KMS-11 (cell line): Measurements from ENCODE around the gene BCL2A1.

ENCODE experiments used
- H2AFZ ChIP-seq: fragments of 200-600 bp; sonication (generic); 2 replicates; pipeline ENCODE4 v1.6.1; 2016; ENCODE audit warnings: antibody characterized with exemption, mixed run types, low read depth
- H3K27ac ChIP-seq: fragments of 200-600 bp; sonication (generic); 2 replicates; pipeline ENCODE4 v1.6.1; 2016; ENCODE audit warnings: mild to moderate bottlenecking, mixed run types
- H3K27me3 ChIP-seq: fragments of 200-600 bp; sonication (generic); 2 replicates; pipeline ENCODE4 v1.6.1; 2017; ENCODE audit warnings: mild to moderate bottlenecking, low read depth, mixed run types, moderate library complexity; ENCODE audit not compliant: insufficient read depth
- H3K36me3 ChIP-seq: fragments of 200-600 bp; sonication (generic); 2 replicates; pipeline ENCODE4 v1.6.1; 2017; ENCODE audit warnings: mild to moderate bottlenecking, mixed run types; ENCODE audit not compliant: insufficient read depth
- H3K4me1 ChIP-seq: fragments of 200-600 bp; sonication (generic); 2 replicates; pipeline ENCODE4 v1.6.1; 2016; ENCODE audit warnings: mild to moderate bottlenecking, low read depth, mixed run types; ENCODE audit not compliant: poor library complexity, severe bottlenecking
- H3K4me2 ChIP-seq: fragments of 200-600 bp; sonication (generic); 2 replicates; pipeline ENCODE4 v1.7.0; 2016; ENCODE audit warnings: mild to moderate bottlenecking, mixed run types
- H3K4me3 ChIP-seq: fragments of 200-600 bp; sonication (generic); IDR thresholded peaks from 2 replicates; pipeline ENCODE4 v1.6.1; 2017; ENCODE audit warnings: low read depth, low read length, mixed read lengths; ENCODE audit not compliant: insufficient read depth
- H3K79me2 ChIP-seq: fragments of 200-600 bp; sonication (generic); 2 replicates; pipeline ENCODE4 v1.6.1; 2016; ENCODE audit warnings: low read depth, mixed run types; ENCODE audit not compliant: insufficient read depth
- H3K9ac ChIP-seq: fragments of 200-600 bp; sonication (generic); 2 replicates; pipeline ENCODE4 v1.6.1; 2016; ENCODE audit warnings: mild to moderate bottlenecking, mixed run types
- H4K20me1 ChIP-seq: fragments of 200-600 bp; sonication (generic); 2 replicates; pipeline ENCODE4 v1.6.1; 2016; ENCODE audit warnings: mild to moderate bottlenecking, mixed run types; ENCODE audit not compliant: insufficient read depth
- TF ChIP-seq, protein P1 (sequence below): fragments of 200-600 bp; sonication (generic); conservative IDR thresholded peaks from 2 replicates; pipeline ENCODE4 v1.6.1; 2017; ENCODE audit warnings: low read depth, mild to moderate bottlenecking, antibody characterized with exemption, low read length, moderate library complexity, mixed read lengths

Gene BCL2A1

DNA sequence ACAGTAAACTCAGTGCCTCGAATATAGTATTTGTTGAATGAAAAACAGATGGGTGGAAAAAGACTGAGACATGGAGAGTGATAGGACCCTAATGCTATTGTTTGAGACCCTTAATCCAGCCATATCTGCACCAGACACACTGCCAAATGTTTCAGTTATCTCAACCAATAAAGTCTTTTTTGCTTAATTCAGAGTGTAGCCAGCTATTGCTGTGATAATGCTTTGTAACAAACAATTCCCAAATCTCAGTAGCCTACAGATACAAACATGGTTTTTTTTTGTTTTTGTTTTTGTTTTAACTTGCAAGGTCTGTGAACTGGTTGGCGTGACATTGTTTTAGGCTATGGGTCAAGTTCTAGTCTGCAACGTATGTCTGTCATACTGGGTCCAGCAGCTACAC is 17.0 kb upstream of the BCL2A1 start:
- Histone ChIP-seq H2AFZ (no peak overlapping the region), H3K27me3 (peaks cover 9% of the 10 kb centered on the region), H3K4me3 (no peak overlapping the region), H3K27ac (no peak overlapping the region), H3K4me1 (no peaks in the 10 kb centered on the region), H4K20me1 (no peaks in the 10 kb centered on the region), H3K36me3 (no peaks in the 10 kb centered on the region), H3K9ac (no peak overlapping the region), H3K79me2 (no peaks in the 10 kb centered on the region), H3K4me2 (no peak overlapping the region)
- TF ChIP-seq, protein P1, sequence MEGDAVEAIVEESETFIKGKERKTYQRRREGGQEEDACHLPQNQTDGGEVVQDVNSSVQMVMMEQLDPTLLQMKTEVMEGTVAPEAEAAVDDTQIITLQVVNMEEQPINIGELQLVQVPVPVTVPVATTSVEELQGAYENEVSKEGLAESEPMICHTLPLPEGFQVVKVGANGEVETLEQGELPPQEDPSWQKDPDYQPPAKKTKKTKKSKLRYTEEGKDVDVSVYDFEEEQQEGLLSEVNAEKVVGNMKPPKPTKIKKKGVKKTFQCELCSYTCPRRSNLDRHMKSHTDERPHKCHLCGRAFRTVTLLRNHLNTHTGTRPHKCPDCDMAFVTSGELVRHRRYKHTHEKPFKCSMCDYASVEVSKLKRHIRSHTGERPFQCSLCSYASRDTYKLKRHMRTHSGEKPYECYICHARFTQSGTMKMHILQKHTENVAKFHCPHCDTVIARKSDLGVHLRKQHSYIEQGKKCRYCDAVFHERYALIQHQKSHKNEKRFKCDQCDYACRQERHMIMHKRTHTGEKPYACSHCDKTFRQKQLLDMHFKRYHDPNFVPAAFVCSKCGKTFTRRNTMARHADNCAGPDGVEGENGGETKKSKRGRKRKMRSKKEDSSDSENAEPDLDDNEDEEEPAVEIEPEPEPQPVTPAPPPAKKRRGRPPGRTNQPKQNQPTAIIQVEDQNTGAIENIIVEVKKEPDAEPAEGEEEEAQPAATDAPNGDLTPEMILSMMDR, result no peak

DNA sequence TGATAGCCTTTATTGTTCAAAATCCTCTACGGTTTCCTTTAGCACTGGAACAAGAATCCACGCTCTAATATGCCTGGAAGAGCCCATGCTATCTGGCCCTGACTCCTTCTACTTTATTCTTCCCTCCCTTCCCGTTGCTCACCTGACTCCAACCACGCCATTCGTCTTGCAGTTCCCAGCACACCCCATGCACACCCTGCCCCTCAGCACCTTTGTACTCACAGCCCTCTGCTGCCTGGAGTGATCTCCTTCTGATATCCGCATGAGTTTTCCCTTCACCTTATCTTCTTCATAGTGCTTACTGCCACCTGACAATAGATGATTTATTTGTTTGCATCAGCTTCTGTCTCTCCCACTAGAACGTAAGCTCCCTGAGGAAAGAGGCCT is 16.6 kb upstream of the BCL2A1 start:
- Histone ChIP-seq H3K36me3 (no peaks in the 10 kb centered on the region), H3K79me2 (no peaks in the 10 kb centered on the region), H3K4me3 (no peak overlapping the region), H4K20me1 (no peaks in the 10 kb centered on the region), H3K4me2 (no peak overlapping the region), H3K27me3 (peaks cover 9% of the 10 kb centered on the region), H3K9ac (no peak overlapping the region), H2AFZ (no peak overlapping the region), H3K27ac (no peak overlapping the region), H3K4me1 (peaks cover 2% of the 10 kb centered on the region)
- TF ChIP-seq, protein P1, result no peak

DNA sequence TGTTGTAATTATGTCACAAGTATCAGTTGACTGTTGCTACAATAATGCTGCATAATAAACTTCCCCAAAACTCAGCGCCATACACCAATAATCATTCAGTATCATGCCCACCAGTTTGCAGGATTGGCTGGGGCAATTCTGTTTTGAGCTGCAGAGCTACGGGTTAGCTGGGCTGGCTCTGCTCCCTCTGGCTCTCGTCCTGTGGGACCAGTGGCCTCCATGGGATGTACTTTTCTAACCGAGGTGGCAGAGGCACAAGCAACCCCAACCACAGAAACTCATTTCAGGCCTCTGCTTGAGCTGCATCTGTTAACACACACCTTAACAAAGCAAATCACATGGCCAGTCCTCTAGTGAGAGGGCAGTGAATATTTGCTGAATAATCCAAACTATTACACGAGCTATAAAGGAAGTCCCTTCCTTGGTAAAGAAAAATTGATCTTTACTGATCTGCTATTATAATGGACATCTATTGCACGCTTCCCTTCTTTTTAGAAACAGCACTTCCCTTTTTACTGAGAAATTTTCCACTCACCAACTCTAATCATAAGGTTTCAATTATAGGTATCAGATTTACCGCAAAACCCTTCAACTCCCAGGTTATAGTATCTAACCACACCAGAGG is 10.9 kb upstream of the BCL2A1 start:
- Histone ChIP-seq H3K27ac (no peak overlapping the region; the same call in 1 of the 2 replicates), H3K79me2 (no peaks in the 10 kb centered on the region), H2AFZ (no peak overlapping the region), H3K4me3 (no peak overlapping the region), H3K4me1 (peaks cover 16% of the 10 kb centered on the region), H3K9ac (no peak overlapping the region), H3K4me2 (peak overlapping the region; percentile 55; the same call in 1 of the 2 replicates), H4K20me1 (no peaks in the 10 kb centered on the region), H3K36me3 (no peaks in the 10 kb centered on the region), H3K27me3 (peaks cover 9% of the 10 kb centered on the region)
- TF ChIP-seq, protein P1, result no peak

DNA sequence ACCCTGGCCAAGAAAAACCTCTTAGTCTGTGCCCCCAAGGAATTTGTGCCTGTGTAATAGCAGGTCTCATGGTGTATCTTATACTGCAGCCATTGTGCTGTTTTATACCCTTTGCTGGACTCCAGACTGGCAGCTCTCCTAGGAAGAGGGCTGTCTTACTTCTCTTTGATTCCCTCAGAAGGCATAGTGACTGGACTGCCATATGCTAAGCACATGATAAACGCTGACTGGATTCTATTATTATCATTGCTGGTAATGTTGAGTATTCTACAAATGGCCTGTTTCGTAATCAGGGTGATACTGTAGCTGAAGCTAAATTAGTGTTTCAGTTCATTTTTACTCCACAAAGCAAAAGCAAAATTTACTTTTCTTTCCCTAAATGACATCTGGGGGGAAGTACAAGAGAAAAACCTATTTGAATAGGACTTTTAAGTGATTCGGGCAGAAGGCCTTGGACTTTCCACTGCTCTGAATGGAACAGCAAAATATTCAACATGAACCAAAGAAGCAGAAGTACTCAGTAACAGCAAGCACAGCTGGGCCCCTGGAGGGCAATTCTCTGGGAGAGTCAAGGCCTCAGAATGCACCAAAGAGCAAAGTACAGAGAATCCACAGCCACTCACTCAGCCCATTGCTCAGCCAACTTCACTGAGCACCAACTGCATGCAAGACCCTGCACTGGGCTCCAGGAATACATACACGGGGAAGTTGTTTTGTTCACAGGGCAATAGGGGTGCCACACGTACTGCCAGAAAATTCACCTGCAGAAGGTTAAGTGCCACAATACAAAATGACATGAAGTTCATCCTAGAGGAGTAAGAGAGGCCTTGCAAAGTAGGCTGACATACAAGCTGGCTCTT is 7.9 kb upstream of the BCL2A1 start:
- no peak overlapping the region for H2AFZ ChIP-seq
- no peak overlapping the region for H3K4me3 ChIP-seq
- H3K4me1 ChIP-seq, result peaks cover 16% of the 10 kb centered on the region
- no peak overlapping the region for H3K27ac ChIP-seq
- H3K4me2 ChIP-seq, result no peak overlapping the region
- H3K36me3 ChIP-seq, result no peaks in the 10 kb centered on the region
- H3K27me3 ChIP-seq, result peaks cover 5% of the 10 kb centered on the region; the same call in 1 of the 2 replicates
- no peak overlapping the region for H3K9ac ChIP-seq
- no peaks in the 10 kb centered on the region for H3K79me2 ChIP-seq
- TF ChIP-seq, protein P1, result no peak
- H4K20me1 ChIP-seq, result no peaks in the 10 kb centered on the region
